Sciatic nerve (tissue), 2 donors: ENCODE results near the gene NUDT1. TPM values are rescaled to one million over a fixed set of nuclear protein-coding genes. Genes with fewer than 3 reads are reported as not detected.

ENCODE experiments used
- ATAC-seq: fragments of 200-7000 bp; cut with Tn5 transposase; one replicate; pipeline ENCODE4 v1.9.1; 2020; ENCODE audit warnings: mild to moderate bottlenecking, moderate library complexity
- DNase-seq: peaks from one replicate; pipeline ENCODE4 v3.0.0-alpha.2; 2020; ENCODE audit warnings: low spot score
- intact Hi-C: fragments of 100-400 bp; cut with DNase I; formaldehyde crosslinking; loops from one replicate; pipeline ENCODE4 v1.14.2; 2022
- total RNA-seq: library from RNA; stranded (reverse); fragmentation: NEBNext Ultra II Directional; extraction: Animal tissue kit (Norgen Biotek cat#: 25700); gene quantifications from one replicate; pipeline ENCODE4 v1.2.1, GENCODE V29; 2021
- donor health status: DM: no; HTN: no; CAD: no.
- donor health status: DM: no; HTN: no; CAD: no.

The NUDT1 gene
- total RNA-seq, 1 donor from 2014 or later = 11.5 TPM

DNA sequence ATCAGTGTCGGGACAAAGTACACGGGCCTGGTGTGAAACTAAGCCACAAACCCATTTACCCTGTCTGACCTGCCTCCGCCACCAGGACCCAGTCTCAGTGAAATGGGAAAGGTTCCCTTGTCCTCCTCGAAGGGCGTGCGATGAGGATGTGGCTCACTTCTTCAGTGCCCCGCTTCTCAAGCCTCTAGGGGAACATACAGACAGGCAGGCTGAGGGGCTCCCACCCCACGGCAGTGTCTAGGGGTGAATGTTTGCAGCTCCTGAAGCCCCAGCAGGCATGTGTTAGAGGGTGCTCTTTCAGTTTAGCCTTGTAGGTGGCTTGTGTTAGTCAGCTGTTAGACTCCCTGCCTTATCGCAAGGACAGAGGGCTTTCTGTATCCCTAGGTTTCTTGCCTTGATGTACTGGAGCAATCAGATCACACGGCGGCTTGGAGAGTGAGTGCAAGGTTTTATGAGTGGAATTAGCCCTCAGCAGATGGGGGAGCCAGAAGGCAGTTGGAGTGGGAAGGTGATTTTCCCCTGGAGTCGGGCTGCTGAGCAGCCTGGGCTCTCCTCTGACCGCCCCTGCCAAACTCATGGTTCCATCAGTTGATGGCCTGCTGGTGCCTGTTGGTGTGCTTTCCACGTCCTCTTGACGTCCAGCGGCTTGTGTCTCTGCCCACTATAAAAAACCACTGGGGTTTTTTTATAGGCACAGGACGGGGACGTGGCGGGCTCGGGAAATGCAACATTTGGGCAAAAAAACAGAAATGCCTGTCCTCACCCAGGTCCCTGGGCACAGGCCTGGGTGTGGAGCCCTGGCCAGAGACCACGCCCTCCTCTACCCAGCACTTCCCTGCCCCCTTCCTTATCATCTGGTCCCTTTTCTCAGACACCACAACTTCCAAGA is 759 bp downstream of the NUDT1 start:
- intact Hi-C loops = no loop called here
- ATAC-seq (peak; percentile 16), DNase-seq (no peak)

DNA sequence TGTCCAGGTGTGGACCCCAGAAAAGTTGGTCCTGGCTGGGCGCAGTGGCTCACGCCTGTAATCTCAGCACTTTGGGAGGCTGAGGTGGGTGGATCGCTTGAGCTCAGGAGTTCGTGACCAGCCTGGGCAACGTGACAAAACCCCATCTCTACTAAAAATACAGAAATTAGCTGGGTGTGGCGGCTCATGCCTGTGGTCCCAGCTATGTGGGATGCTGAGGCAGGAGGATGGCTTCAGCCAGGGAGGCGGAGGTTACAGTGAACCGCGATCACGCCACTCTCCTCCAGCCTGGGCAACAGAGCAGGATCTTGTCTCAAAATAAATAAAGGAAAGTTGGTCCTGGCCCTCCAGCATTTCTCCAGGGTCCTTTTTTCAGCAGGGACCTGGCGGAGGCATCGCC is 1.4 kb downstream of the NUDT1 start:
- intact Hi-C loops = no loop called here
- no peak for DNase-seq
- ATAC-seq = no peak

DNA sequence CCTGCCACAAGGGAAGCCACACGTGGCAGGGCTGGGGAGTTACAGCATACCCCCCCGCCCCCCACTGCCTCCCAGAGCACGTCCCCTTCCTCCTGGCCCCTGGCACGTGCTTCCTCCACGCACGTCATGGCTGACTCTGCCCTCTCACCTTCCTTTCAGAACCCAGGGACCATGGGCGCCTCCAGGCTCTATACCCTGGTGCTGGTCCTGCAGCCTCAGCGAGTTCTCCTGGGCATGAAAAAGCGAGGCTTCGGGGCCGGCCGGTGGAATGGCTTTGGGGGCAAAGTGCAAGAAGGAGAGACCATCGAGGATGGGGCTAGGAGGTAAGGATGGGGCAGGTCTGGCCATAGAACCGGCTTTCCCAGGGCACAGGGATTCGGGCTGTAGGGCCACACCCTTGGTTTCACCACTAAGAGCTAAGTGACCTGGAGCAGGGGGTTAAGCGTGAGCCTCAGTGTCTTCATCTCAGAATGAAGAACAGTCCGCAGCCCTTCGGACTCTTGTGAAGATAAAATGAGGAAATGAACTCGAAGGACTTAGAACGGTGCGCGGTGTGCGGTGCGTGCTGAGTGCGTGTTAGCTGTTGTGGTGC is 2.5 kb downstream of the NUDT1 start:
- DNase-seq (no peak), ATAC-seq (no peak)
- intact Hi-C loops = no loop called here

DNA sequence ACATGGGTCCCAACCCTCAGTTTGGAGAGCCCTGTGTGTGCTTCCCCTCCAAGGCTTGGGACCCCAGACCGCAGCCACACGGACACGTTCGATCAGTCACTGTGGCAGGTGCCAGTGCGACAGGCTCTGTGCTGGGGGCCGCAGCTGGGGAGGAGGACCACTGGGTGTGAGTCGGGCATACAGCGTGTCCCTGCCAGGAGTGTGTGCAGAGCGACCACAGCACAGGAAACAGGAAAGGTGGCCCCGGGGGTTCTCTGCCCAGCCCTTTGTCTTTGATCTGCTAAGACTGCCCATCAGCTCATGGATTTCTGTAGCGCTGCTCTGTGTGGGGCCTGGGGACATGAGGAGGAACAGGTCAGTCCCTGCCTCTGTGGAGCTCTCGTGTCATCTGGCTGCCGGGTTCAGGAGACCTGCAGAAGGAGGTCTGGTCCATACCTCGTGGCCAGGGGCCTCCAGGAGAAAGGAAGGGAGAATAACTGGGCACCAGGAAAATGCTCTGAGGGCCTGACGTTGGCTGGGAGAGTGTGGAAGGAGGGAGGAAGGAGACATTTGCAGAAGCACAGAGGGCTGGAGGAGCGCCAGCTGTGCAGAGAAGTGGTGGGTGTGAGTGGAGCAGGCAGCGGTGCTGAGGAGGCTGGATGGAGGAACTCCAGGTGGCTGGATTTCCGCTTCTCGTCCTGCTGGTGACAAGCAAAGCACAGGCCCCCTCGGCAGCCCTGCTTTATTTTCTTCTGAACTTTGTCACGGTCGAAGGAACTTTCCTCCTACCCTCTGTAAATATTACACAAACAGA is 4.1 kb downstream of the NUDT1 start:
- ATAC-seq = no peak
- intact Hi-C loops = loop anchor here (5.0 kb wide), 1 partner anchor 1991 kb away; no protein-coding TSS in a partner anchor

DNA sequence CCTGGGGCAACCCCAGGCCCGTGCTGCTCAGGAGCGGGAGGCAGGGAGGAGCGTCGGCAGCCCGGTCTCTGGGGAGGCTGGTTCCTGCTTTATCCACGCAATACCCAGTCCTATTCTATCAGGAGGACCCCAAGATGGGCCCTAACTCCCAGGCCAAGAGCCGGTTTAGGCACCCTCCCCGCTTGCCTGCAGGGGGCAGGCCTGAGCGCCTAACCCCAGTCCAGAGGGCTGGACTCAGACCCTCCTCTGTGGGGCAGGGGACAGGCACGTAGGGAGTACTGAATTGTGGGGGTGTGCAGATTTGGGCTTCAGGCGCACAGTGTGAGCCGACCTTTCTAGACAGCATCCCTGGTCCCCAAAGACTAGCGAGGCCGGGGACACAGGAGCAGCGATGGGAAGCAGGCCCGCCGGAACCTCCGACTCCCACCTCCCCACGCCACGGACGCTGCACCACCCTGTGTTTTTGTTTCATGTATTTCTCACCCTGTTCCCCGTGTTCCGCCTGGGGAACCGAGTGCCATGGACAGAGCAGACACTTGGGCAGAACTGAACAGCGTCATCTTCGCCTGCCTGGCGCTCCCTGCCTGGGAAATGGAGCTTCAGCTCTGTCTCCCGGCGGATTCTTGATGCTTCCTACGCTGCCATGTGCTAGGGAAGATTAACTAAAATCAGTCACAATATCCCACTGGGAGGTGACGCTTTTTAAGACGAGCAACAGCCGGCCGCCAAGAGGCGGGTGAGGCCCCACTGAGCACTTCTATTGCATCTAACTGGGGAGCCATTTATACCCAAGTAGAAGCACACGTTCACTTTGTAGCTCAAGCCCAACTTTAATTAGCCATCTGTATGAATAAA is 5.3 kb downstream of the NUDT1 start:
- DNase-seq (no peak), ATAC-seq (no peak)
- intact Hi-C loops = loop anchor here (5.0 kb wide), 1 partner anchor 1990 kb away; no protein-coding TSS in a partner anchor

More for the DNA sequence above, 4.1 kb downstream of the NUDT1 start:
- no peak for DNase-seq

DNA sequence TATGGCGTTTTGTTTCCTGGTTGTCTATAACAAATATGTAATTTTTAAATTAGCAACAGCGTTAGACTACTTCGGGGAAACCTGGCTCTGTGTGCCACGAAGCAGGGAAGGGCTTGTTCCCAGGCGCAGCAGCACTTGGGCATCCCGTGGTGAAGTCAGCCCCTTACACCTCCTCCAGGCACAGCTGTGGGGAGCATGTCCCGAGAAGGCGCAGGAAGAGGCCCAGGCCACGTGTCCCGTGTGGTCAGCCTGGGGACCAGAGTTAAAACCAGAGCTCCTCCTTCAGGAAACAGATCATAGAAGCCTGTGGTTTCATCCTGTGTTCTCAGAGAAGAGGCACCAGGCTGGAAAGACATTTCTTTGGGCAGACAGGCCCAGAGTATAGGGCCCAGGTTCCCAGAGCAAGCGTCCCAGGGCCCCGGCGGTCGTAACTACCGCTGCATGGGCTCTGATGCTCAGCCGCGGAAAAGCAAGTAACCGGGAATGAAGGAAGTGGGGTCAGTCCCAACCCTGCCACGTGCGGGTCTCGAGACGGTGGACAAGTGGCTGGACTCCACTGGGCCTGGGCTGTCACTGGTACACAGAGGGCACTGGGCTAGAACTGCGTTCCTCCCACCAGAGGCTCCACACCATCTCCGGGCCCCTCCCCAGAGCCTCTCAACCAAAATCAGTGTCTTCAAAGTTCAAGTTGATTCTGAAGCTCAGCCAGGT is 7.1 kb downstream of the NUDT1 start:
- peak; percentile 86 for DNase-seq
- ATAC-seq = peak; percentile 94
- intact Hi-C loops = loop anchor here (5.0 kb wide), 1 partner anchor 1988 kb away; no protein-coding TSS in a partner anchor

DNA sequence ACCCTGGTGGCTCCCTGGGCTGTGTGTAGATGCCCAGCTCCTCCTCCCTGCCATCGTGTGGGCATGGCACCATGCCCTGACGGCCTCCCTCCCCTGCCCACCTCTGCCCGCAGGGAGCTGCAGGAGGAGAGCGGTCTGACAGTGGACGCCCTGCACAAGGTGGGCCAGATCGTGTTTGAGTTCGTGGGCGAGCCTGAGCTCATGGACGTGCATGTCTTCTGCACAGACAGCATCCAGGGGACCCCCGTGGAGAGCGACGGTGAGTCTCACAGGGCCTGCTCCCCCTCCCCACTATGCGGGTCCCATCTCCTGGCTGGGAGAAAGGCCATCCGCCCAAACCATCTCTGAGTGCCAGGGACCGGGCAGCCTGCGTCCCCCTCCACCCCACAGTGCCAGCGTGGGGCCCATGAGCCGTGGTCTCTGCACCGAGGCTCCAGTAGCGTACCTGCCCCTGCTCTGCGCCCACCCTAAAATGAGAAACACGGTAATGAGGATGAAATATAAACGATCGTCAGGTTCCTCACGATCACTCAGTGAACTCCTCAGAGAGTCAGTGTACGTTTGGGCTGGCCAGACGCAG is 7.8 kb downstream of the NUDT1 start:
- intact Hi-C loops = loop anchor here (5.0 kb wide), 1 partner anchor 1987 kb away; no protein-coding TSS in a partner anchor
- DNase-seq (peak; percentile 59), ATAC-seq (no peak)

DNA sequence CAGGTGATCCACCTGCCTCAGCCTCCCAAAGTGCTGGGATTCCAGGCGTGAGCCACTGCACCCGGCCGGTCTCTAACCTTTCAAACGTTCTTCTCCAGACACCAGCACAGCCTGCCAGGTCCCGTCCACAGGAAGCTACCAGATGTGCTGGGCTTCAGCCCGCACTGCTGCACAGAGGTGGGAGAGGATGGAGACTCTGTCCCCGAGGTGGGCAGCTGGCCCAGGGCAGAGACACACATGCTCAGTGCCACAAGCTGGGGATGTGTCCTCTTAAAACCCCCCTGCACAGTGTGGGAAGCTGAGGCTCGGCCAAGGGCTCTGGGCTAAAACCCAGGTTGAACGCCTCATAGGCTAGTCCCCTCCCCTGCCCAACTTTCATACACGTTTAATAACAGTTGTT is 9.4 kb downstream of the NUDT1 start:
- intact Hi-C loops = no loop called here
- ATAC-seq (no peak), DNase-seq (no peak)

DNA sequence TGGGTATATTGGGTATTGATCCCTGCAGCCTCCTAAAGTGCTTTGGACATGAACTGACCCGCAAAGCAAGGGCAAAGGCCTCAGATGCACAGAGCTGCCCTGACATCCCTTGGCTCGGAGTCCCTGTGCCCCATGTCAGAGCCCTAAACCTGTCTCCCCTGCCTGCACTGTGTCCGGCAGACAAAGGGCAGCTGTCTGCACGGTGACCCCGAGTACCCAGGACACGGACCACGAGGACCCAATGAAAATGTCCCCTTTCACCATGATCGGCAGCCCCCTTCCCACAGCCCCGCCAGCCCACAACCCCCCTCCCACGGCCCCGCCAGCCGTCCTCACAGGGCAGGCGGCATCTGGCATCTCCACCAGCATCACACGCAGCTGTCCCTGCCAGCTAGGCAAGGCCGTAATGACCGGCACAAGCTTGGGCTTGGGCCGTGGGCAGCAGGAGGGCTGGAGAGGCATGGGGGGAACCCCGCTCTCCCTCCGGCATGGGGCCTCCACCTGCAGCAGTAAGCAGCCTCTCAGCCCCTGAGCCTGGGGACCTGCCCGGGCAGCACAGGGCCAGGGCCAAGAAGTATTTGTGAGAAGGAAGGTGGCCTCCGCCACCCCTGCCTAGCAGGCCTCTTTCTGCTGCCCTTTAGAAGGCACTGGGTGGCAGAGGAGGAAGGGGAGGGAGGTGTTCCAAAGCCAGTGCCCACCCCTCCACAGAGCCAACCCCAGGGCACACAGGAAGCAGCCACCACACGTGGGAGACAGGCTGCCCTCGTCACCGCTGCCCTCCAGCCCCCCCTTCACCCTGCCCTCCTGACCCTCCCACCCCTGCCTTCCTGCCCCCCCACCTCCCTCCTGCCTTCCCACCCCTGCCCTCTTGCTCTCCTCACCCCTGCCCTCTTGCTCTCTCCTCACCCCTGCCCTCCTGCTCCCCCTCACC is 10.1 kb downstream of the NUDT1 start:
- intact Hi-C loops = no loop called here
- DNase-seq (peak; percentile 53), ATAC-seq (no peak)

DNA sequence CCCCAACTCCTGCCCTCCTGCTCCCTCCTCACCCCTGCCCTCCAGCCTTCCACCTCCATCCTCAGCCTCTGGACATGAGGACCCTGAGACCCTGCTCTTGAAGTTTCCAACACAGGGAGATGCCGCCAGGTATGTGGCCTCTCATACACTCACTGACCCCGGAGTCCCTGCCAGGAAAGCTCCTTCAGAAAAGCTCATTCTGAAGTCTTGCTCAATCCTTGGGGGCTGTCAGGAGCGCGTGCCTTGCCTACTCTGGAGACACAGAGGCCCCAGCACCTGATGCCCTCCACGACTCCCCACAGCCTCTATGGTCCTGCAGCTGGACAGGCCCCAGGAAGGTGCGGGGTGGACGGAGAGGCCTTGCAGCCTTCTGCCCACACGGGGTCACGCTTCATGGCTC is 11.0 kb downstream of the NUDT1 start:
- DNase-seq = no peak
- intact Hi-C loops = no loop called here
- no peak for ATAC-seq

DNA sequence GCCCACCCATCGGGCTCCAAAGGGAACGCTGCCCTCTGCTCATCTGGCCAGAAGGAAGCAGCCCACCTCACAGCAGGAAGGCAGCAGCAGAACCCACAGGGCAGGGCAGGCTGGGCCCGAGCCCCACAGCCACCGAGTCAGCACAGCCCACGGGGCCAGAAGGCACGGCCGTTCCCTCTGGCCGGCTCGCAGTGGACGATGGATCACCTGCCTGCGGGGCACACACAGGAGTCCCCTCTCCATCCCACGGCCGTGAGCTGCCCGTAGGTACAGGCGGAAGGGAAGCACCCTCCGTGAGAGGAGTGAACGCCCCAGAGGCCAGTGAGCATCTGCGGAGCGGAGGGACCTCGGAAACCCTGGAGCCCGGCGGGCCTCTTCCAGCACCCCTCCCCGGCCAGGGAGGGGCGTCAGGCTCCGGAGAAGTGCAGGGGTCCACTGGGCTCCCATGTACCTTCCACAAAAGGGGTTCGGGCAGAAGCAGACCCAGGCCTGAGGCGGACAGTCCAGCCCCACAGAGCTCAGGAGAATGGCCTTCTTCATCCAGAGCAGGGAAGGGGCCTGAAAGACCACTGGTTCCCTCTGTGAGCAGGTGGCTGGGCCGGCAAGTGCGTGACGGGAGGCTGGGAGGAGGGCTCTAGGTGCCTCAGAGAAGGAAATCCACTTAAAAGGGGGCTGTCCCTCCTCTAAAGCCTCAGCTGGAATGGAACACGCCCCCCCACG is 11.7 kb downstream of the NUDT1 start:
- DNase-seq (no peak), ATAC-seq (no peak)
- intact Hi-C loops = no loop called here

DNA sequence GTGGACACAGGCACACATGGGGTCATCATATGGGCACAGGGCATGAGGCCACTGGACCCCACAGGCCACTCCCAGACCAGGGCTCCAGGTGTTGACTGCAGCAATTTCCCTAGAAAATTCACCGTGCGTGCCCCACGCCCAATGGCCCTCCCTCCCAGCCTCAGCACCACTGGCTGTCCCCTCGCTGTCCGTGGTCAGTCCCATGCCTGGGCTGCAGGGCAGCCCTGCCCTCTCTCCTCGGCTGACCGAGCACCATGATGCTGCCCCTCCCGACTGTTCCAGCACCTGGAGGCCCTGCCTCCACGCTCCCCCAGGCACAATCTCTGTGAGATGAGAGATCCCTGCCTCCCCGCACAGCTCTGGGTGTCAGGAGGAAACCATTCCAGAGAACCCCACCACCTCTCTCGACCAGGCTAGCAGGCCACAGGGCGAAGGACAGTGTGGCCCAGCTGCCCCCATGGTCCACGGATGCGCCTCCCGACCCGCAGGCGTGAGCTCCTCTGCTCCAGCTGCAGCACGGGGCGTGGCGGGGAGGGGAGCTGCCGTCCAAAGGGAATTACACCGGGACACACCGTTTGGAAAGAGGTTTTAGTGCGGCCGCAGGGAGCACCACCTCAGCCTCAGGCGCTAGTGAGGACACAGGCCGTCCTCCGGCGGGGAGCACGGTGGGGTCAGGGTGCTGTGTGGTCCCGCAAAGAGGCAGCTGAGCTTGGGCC is 12.6 kb downstream of the NUDT1 start:
- intact Hi-C loops = no loop called here
- ATAC-seq (no peak), DNase-seq (no peak)

DNA sequence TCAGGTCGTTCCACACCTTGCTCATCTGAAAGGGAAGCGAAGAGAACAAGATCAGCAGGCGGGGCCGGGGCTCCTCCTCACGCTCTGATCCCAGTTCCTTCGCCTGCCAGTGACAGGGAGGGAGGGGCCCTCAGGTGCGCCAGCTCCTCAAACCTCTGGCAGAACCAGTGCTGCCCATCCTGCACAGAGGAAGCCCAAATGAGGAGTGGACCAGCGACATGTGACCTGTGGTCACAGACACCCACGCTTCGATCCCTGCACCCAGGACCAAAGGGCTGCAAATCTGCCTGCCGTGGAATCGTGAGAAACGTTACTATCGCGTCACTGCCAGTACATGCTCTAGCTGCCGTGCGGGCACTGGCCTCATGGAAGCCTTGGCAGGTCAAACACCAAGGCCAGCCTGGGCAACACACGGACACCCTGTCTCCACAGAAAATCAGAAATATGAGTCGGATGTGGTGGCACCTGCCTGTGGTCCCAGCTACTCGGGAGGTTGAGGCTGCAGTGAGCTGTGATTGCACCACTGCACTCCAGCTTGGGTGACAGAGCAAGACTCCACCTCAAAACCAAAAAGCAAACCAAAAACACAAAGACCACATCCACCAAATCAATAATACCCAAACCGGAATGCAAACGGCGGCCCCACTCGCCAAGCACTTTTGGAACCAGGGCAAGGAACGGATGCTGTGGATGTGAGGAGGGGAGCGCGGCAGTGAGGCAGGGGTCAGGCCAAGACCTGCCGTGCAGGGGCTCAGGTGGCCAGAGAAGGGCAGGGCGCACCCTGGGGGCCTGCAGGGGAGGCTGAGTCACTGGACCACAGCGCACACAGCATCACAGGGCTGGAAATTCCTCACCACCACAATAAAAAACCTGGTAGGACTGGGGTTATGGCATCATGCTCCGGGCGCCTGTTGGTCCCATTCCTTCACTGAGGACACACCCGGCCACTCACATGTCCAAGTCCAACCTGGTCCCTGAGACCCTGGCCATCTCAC is 13.4 kb downstream of the NUDT1 start:
- DNase-seq (no peak), ATAC-seq (no peak)
- intact Hi-C loops = no loop called here

DNA sequence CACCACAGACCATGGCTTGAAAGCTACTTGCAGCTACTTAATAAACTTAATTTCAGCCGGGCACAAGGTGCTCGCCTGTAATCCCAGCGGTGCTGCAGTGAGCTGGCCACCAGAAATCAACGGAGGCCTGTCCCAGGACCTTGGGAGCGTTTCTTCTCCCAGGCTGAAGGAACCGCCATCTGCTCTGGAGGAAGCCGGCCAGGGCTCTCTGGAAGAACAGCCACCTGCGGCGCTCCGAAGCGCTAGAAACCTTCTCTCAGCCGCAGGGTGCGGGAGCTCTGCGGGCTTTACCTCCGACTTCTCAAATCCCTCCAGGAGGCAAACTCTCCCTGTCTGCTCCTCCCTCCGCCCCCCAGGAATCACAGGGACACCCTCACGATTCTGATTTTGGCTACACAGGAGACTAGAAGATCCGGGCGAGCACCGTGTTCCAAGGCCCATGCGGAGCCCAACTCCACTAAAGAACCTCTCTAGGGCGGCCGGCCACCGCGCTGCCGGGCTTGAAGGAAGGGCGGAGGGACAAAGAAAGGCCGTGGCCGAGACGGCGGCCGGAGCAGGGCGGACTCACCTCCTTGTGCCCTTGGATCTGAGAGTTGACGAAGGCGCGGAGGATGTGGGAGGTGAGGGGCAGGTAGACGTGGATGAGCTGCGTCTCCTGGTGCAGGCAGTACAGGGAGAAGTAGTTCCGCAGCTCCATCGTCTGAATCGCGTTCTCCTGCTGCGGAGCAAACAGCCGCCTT is 14.4 kb downstream of the NUDT1 start:
- DNase-seq = no peak
- intact Hi-C loops = no loop called here
- no peak for ATAC-seq
